Stimulated activated CD8-positive, alpha-beta memory T cell treated with anti-CD3 and anti-CD28 coated beads, Interleukin-15, amount 100 ng/mL, for 24 hours (primary cell): Measurements from ENCODE around the gene ODR4.
"Not testable (repeated sequence)": the region's sequence is repeated elsewhere in the genome, so short reads cannot be mapped to it uniquely, and the experiment has no call there.

Source experiments
- DNase-seq: peaks from one replicate; pipeline ENCODE4 v3.0.0-alpha.2; 2020; ENCODE audit warnings: low read depth

ODR4 gene

DNA sequence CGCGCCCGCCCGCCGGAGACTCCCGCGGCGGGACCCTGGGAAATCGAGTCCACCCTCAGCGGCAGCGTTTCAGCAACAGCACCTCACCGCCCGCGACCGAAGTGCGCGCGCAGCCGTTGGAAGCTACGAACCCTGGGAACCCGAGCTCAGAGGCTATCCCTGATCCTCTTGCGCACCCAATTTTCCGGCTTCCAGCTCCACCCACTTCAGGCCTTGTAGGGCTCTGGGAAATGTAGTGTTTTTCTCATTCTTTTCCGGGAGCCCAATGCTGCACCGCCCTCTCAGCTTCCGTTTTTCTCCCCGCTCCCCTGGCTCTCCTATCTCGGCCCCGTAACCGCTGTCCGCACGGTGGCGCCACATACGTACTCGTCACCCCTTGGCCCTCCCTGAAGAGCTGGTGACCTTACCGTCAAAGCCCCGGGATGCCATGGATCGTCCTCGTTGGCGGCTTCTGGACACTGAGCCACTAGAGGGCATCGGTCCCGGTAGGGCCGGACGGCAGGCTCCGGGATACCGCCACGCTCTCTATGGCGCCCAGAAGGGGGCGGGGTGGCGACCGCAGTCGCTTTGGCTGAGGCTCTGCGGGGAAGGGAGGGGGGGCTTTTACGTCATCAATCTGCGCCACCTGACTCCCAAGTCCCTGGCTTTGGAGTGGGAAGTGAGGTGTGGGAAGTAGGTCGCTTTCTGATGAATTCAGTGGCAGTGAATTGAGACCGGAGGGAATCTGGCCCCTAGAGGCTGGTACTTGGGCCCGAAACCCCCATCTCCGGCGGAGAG lies at the start of gene ODR4, which contains the start of gene TPR:
TSS of gene ODR4 (plus strand) at position 687 of the 777 bp plus-strand sequence. CDS start 3,948 bp downstream, outside the sequence.
TSS of gene TPR (minus strand) at position 102 of the 777 bp plus-strand sequence. CDS start 225 bp downstream, outside the sequence.
- peak; percentile 90 for DNase-seq

DNA sequence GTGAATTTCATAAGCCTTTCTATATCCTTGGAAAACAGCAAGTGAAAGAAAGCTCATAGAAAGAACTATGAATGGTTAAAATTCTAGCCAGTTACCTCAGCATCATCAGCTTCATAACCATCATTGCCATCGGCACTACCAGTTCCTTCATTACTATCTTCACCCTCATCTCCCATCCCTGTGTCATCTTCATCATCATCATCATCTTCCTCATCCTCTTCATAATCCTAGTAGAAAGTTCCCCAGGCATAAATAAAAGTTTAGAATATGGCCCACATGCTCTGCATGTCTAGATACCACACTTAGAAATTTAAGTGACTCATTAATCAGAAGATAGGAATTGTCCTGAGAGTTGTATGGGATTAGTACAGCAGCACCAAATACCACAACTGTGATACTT lies 49.6 kb upstream of the ODR4 start:
- no peak for DNase-seq

DNA sequence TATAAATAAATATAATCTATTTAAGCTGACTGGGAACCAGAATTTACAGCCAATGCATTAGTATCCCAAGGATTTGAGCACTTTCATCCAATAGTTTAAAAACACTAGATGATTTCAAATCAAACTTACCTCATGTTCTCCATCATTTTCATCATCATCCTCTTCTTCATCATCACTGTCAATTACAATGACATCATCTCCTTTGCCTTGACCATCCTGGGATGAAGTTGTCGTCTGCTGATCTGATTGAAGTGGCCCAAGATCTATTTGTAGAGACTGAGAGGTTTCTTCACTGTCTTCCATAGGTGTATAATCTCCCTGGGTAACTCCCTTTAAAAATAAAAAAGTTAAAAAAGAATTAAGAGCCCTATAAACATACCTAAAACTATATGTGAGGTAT lies 48.3 kb upstream of the ODR4 start:
- no peak for DNase-seq

DNA sequence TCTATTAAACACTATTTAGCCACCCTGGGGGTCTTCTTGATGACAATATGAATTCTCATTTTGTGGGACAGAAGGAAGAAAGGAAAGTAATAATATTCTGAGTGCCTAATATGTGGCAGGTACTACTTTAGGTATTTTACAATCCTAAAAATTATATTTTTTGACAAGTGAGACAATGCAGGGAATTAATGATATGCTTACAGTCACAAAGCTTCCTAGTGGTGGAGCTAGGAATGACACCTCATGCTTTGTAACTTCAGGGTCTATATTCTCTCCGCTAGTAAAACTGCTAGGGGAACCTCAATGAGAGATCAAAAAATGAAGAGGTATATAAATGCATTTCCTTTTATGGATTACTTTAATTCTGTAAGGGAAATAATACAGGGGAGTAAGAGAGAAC lies 44.9 kb upstream of the ODR4 start:
- no peak for DNase-seq

DNA sequence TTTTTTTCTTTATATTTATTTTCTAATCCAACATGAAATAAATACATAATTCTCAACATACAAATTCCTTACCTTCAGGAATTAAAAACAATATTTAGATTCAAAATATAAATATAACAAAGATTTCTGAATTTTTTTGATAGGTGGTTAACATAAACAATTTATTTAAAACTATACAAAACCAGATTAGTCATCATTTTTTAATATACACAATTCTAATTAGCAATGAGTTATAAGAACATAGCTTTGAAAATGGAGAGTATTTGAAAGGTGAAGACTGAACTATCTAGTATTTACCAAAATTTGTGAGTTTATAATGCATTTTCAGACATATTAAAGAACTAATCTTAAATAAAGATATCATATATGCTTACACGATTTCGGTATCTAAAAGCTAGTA lies 38.1 kb upstream of the ODR4 start:
- no peak for DNase-seq

DNA sequence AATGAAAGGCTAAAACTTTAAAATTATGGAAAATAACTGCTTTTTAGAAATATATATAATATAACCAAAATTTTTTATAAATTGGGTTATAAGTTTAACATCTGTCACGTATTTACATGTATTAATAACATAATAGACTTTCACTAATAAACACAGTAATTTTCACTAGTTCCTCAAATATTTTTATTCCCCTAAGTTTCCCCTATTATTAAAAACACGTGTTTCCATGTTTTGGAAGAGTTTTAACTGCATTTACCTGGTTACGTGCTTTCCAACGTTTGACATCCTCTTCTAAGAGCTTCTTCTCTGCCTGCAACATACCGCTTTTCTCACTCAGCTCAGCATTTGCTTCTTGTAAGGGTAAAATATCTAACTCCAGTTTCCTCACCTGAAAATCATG lies 34.9 kb upstream of the ODR4 start:
- DNase-seq: no peak

DNA sequence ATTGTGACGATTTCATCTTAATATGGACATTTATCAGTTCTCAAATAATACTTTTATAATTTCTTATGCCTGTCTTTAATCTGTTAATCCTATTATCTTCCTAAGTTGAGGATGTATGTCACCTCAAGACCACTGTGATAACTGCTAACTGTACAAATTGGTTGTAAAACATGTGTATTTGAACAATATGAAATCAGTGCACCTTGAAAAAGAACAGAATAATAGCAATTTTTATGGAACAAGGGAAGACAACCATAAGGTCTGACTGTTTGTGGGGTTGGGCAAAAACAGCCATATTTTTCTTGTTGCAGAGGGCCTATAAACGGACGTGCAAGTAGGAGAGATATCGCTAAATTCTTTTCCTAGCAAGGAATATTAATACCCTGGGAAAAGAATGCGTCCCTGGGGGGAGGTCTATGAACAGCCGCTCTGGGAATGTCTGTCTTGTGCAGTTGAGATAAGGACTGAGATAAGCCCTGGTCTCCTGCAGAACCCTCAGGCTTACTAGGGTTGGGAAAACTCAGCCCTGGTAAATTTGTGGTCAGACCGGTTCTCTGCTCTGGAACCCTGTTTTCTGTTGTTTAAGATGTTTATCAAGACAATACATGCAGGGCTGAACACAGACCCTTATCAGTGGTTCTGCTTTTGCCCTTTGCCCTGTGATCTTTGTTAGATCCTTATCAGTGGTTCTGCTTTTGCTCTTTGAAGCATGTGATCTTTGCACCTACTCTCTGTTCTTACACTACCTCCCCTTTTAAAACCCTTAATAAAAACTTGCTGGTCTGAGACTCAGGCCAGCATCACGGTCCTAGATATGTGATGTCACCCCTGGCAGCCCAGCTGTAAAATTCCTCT lies 27.6 kb upstream of the ODR4 start:
- not testable (repeated sequence) for DNase-seq

DNA sequence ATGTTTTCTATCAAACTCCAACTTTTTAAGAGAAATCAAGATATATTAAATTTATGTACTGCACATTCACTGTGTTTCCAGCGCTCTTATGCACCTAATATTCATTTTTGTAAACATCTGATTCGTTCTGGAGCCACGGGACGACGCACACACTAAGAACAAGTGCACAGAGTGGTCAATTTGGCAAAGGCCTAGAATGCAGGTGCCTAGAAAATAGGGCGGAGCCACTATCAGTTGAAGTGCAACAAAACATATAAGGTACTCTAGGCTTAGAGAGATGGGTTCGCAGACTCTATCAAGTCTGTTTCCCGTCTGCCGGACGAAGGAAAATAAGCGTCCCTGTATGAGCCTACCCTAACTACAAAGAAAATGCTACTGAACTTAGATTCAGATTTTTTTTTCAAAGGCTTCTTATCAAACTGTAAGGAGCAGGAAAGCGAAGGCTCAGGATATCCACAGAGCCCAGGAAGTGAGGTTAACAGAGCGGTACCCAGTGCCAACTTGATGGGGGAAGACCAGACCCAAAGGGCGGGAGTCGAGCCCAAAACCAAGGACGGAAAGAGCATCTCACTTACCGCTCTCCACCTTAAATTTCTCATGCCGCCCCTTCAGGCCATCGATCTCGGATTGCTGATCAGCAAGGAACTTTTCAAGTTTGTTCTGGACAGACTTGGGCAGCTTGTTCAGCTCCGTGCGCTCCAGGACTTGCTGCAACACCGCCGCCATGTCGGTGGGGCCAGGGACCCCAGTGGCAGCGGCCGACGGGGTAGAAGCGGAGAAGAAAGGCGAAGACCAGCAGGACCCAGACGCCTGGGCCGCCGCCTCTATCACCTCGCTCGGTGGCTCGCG lies 1.1 kb upstream of the ODR4 start:
- no peak for DNase-seq

DNA sequence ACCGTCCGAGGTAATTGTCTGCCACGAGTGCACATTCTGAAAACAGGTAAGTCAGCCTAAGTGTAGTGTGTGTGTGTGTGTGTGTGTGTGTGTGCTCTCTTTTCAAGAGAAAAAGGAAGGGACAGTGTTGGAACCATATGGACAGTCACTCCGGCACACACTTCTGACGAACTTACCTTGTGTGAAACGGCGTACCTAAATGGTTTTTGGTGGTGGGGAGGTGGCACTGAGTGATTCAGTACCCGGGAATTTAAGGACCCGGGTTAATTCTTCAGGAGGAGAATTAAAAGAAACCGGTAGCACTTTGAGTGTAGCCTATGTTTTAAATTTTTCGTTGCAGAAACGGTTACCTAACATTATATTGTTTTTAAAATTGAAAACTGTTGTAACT lies 286 bp downstream of the ODR4 start:
- no peak for DNase-seq

DNA sequence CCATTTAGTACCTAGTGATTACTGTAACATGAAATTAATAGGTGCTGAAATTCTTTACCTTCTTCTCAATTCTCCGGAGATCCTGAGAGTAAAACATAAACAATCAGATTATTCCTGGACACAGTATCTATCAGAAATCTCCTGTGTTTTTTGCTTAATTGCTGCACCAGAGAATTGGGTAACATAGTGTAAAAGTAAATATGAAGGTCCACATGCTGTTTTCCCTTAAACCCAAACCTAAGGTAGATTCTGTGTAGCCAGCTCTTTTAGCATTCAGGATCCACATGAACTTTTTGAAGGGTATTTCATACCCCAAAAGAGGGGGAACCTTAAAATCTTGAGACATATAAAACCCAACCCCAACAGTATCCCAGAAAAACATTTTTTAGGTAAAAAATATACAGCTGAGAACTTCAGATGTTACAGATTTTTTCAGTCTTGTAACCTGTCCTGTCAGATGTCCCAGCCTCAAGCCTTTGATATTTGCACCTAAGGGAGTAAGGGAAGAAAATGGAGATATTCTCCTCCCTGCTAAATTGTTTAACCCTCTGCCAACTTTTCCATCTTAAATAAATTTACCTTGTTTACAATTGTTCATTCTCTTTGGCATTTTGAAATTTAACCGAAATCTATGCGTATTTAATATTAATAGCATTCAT lies 11.2 kb downstream of the ODR4 start:
- no peak for DNase-seq

DNA sequence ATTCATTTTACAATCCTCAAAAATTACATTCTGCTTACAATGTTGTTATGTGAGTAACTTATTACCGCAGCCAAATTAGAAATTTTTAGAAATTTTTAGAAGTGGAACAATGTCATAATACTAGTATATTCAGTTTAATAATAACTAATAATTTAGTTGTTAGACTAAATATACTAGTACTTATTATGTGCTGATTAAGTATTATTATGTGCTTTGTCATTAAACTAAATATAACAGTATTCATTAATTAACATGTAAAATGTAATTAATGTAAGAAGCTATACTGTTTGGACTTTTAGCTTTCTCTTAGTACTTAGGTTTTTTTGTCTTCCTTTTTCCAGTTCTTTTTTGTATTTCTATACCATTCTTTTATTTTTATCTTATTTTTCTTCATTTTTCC lies 15.3 kb downstream of the ODR4 start:
- DNase-seq: no peak

DNA sequence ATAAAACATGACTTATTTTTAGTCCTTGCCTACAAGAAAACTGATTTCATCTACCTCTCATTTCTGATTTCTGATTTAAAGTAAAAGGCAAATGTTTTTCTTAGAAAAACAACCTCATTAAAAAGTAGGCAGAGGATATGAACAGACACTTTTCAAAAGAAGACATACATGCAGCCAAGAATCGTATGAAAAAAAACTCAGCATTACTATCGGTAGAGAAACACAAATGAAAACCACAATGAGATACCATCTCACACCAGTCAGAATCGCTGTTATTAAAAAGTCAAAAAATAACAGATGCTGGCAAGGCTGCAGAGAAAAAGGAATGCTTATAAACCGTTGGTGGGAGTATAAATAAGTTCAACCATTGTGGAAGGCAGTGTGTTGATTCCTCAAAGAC lies 16.2 kb downstream of the ODR4 start:
- DNase-seq: no peak

DNA sequence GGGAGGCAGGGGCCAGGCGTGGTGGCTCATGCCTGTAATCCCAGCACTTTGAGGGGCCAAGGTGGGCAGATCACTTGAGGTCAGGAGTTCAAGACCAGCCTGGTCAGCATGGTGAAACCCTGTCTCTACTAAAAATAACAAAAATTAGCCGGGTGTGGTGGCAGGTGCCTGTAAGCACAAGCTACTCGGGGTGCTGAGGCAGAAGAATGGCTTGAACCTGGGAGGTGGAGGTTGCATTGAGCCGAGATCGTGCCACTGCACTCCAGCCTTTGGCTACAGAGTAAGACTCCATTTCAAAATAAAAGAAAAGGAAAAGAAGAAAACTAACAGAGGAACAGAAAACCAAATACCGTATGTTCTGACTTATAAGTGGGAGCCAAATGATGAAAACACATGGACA lies 17.1 kb downstream of the ODR4 start:
- not testable (repeated sequence) for DNase-seq

DNA sequence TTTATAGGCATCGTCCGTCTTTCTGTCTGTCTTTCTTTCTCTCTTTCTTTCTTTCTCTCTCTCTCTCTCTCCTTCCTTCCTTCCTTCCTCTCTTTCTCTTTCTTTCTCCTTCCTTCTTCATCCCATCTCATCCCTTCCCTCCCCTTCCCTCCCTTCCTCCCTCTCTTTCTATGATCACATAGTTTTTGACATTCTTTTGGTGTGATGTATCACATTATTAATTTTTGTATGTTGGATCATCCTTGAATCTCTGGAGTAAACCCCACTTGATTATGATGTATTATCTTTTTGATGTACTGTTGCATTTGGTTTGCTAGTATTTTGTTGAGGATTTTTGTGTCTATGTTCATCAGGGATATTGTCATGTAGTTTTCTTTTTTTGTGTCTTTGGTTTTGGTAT lies 25.8 kb downstream of the ODR4 start:
- DNase-seq: not testable (repeated sequence)

DNA sequence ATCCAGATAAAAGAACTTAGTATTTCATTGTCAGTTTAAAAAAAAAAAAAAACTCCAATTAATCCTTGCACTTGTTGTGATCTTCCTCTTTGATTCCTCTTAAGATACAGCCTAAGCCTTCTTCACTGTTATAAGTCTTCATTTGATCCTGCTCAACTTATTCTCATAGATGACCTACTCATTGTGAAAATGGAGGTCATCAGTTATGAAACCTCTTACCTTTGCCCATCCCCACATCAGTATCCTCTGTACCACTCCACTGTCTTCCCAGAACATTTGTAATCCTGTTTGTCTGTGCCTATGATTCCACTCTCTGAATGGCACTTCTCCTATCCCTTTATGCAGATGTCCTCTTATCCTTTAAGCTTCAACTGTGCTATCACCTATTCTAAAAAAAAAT lies 28.0 kb downstream of the ODR4 start:
- DNase-seq: no peak

DNA sequence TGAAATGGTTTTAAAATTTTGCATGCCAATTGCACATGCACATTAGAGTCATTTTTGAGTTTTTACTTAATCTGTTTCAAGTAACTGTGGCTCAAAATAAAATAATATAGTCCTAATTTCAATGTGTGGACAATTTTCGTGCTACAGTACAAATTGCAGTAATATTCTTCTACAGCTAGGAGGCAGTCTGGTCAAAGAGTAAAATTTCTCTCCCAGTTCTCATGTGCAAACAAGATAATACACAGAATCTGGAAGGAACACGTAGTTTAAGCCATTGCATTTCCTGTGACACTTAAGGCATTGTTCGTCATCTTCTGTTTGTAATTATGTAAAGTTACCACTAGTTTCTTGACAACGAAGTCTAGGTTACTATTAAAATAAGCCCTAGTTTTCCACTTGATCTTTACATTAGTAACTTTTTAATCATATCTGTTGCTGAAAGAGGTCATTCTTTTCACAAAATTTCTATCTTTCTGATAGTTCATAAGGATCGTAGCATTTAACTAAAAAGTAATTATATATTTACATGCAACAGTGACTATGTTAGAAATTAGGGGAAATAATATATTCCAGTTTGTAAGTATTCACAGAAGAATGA lies 28.9 kb downstream of the ODR4 start:
- no peak for DNase-seq

DNA sequence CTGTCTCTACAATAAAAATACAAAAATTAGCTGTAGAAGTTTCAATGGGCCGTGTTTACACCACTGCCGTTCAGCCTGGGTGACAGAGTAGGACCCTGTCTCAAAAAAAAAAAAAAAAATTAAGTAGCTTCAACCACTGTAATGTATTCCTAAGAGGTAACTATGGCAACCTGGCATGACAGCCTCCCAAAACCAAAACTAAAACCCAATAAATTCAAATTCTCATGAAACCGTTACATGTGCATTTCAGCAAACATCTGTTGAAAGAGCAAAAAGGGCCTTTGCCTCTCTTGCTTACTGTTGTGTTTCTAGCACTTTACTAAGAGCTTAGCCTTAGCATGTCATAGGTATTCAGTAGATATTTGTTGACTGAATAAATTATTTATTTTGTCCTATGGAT lies 33.5 kb downstream of the ODR4 start:
- no peak for DNase-seq

DNA sequence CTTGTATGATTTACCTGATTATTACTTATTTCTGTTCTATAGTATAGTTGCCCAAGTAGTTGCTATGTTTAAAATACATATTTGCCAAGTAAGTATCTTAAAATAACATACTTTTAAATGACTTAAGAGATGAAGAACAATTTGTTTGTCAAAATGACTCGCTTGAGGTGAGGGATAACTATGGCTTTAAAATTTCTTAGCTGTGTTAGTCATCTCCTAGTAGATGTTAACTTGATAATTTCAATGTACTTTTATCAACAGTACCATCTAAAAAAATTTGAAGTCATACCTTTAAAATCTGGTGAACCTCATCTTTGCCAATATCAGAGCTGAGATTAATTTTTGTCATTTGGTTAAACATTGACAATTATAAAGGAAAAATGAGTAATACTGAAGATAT lies 37.7 kb downstream of the ODR4 start:
- DNase-seq: no peak

DNA sequence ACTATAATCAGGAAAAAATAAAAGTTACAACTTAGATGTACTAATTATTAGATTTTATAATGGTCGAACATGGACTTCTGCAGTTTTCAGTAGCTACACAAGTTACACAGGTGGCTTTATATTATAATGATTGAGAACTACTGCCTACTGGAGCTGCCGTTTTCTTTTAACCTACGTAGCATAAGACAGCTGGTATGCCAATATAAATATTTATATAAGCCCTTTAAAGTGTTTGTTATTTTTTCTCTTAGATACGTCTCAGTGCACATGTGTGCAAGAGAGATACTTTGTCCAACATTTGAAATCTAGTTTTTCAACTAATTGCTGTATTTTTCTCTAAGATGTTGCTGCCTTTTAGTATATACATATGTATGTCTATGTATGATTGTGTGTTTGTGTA lies 42.9 kb downstream of the ODR4 start:
- DNase-seq: no peak

DNA sequence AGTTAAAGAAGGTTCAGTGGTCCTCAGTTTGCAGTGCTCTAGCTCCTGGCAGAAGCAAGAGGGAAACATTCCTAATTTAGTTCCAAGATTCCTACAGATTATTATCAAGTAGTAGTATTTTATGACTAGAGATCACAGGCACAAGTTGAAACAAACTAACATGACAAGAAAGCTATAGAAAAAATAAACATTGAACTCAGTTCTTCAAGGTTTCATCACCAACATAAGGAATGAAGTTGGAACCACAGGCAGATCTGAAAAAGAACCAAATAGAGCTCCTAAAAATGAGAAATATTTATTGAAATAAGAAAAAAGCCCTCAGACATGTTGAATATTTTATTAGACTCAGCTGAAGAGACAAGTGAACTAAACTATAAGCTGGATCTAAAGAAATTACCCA lies 44.7 kb downstream of the ODR4 start:
- no peak for DNase-seq

DNA sequence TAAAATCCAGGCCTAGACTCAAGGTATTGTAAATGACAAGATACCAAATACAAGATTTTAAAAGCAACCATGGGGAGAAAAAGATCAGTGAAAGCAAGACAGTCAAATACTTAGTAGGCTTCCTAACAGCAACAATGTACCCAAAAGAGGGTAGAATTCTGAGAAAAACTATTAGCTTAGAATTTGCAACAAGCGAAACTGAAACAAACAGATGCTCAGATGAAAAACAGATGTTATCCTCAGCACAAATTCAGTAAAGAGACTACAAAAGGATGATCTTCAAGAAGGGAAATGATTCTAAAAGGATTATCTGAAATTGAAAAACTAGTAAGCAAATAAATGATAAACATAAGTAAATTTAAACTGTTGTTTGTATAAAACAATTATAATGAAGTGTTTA lies 45.3 kb downstream of the ODR4 start:
- no peak for DNase-seq
